ENCODE measurements around the gene LIME1. TPM values are rescaled to one million over a fixed set of nuclear protein-coding genes. Genes with fewer than 3 reads are reported as not detected.

Gene LIME1
- polyA plus RNA-seq, 3 donors: 0.39 to 8.8 (median 0.62) TPM

DNA sequence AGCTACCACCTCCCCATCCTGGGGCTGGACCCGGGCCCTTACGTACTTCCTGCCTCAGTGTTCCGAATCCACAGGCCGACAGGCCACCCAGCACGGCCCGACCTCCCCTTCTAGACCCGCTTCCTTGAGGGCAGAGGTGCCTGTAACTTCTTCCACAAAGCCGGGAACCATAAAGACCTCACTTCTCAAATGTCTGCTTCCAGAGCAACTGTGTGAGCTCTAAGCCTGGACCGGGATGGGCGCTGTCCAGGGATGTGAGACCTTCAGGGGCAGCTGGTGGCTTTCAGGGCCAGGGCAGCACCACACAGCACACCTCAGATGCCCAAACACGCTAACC is 12.4 kb downstream of the LIME1 start:
- Mint-ChIP-seq H3K9me3 (no peaks in the 10 kb centered on the region), H3K27me3 (ENCODE audit: low read depth in 3 of 3) (peaks cover 2 to 4% (median 3%) of the 10 kb centered on the region in 3 donors), H3K4me1 (no peaks in the 10 kb centered on the region), H3K27ac (peak overlapping the region in 3 of 7 donors; percentile 55 to 73 (median 72)), H3K4me3 (no peak overlapping the region), H3K36me3 (no peaks in the 10 kb centered on the region)
- WGBS (ENCODE audit: insufficient coverage): 91% methylated on average over 10 of the region's 11 CpGs
- DNase-seq: no peak
- intact Hi-C loops (cut with micrococcal nuclease): no loop called here
- Histone ChIP-seq H3K4me3 (replicated peaks in 1 of 3; ENCODE audit: low read depth in 2 of 3, low read length in 3 of 3) (no peak overlapping the region), H3K27ac (ENCODE audit: low read depth in 1 of 2, low read length in 2 of 2) (no peak overlapping the region), H3K36me3 (replicated peaks in 1 of 2; ENCODE audit: control insufficient read depth in 1 of 2, insufficient read depth in 2 of 2, low read length in 2 of 2) (no peaks in the 10 kb centered on the region), H3K4me2 (replicated peaks; ENCODE audit: extremely low read depth, low read length, poor library complexity, severe bottlenecking) (no peak overlapping the region), H3K79me2 (ENCODE audit: insufficient read depth, low read length) (no peaks in the 10 kb centered on the region), H3K9ac (ENCODE audit: insufficient read depth, low read length, poor library complexity, severe bottlenecking) (no peak overlapping the region), H3K27me3 (ENCODE audit: control insufficient read depth in 2 of 2, insufficient read depth in 2 of 2, low read length in 2 of 2) (no peaks in the 10 kb centered on the region), H4K20me1 (ENCODE audit: insufficient read depth, low read length) (no peaks in the 10 kb centered on the region), H3K4me1 (ENCODE audit: control insufficient read depth in 1 of 2, insufficient read depth in 2 of 2, low read length in 2 of 2) (no peaks in the 10 kb centered on the region), H3K9me3 (replicated peaks in 1 of 2; ENCODE audit: control insufficient read depth in 1 of 2, insufficient read depth in 1 of 2, low read length in 2 of 2) (no peaks in the 10 kb centered on the region), H2AFZ (ENCODE audit: insufficient read depth, low read depth, low read length, poor library complexity, severe bottlenecking) (no peak overlapping the region)
- TF ChIP-seq, protein P1, sequence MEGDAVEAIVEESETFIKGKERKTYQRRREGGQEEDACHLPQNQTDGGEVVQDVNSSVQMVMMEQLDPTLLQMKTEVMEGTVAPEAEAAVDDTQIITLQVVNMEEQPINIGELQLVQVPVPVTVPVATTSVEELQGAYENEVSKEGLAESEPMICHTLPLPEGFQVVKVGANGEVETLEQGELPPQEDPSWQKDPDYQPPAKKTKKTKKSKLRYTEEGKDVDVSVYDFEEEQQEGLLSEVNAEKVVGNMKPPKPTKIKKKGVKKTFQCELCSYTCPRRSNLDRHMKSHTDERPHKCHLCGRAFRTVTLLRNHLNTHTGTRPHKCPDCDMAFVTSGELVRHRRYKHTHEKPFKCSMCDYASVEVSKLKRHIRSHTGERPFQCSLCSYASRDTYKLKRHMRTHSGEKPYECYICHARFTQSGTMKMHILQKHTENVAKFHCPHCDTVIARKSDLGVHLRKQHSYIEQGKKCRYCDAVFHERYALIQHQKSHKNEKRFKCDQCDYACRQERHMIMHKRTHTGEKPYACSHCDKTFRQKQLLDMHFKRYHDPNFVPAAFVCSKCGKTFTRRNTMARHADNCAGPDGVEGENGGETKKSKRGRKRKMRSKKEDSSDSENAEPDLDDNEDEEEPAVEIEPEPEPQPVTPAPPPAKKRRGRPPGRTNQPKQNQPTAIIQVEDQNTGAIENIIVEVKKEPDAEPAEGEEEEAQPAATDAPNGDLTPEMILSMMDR (IDR thresholded peaks at IDR 0.05): no peak

DNA sequence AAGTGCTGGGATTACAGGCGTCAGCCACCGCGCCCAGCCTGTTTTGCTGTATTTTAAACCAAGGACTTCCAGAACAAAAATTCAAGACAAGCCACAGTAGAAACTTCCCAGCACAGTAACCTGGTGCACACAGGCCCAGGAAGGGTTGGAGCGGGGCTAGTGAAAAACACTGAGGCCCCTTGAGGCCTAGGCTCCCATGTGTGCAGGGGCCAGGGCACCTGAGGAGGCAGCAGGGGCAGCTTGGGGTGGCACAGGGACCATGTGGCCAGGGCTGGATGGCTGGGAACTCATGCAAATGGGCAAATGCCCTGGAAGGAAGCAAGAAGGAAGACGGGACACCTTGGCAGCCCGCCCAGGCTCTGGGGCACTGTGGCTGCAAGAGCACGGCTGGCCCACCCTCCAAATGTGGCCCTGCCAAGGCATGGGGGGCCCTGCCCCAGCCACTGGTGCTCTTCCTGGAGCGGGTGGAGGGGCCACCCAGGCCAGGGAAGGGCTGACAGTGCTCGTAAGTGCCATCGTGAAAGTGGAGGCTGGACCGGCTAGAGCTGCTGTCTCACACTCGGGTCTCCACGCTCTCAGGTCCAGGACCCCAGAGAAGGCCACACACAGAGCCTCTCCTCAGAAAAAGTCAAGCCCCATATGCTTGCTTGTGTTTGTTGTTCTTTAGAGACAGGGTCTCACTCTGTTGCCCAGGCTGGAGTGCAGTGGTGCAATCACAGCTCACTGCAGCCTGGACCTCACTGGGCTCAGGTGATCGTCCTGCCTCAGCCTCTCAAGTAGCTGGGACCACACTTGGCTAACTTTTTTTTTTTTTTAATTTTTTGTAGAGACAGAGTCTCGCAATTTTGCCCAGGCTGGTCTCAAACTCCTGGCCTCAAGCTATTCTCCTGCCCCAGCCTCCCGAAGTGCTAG is 13.4 kb downstream of the LIME1 start:
- no peaks in the 10 kb centered on the region for H3K4me1 Mint-ChIP-seq
- H3K4me1 ChIP-seq (ENCODE audit: control insufficient read depth in 1 of 2, insufficient read depth in 2 of 2, low read length in 2 of 2): no peaks in the 10 kb centered on the region
- H3K4me3 ChIP-seq (replicated peaks in 1 of 3; ENCODE audit: low read depth in 2 of 3, low read length in 3 of 3): no peak overlapping the region
- H2AFZ ChIP-seq (ENCODE audit: insufficient read depth, low read depth, low read length, poor library complexity, severe bottlenecking): no peak overlapping the region
- no peaks in the 10 kb centered on the region for H3K36me3 Mint-ChIP-seq
- peaks cover 2 to 8% (median 2%) of the 10 kb centered on the region in 3 donors for H3K27me3 Mint-ChIP-seq (ENCODE audit: low read depth in 3 of 3)
- TF ChIP-seq, protein P1 (IDR thresholded peaks at IDR 0.05): no peak
- no peak for DNase-seq
- no peaks in the 10 kb centered on the region for H3K9me3 Mint-ChIP-seq
- intact Hi-C loops (cut with micrococcal nuclease): no loop called here
- no peaks in the 10 kb centered on the region for H3K36me3 ChIP-seq (replicated peaks in 1 of 2; ENCODE audit: control insufficient read depth in 1 of 2, insufficient read depth in 2 of 2, low read length in 2 of 2)
- no peak overlapping the region for H3K27ac Mint-ChIP-seq
- no peak overlapping the region for H3K9ac ChIP-seq (ENCODE audit: insufficient read depth, low read length, poor library complexity, severe bottlenecking)
- H3K27me3 ChIP-seq (ENCODE audit: control insufficient read depth in 2 of 2, insufficient read depth in 2 of 2, low read length in 2 of 2): no peaks in the 10 kb centered on the region
- H3K4me3 Mint-ChIP-seq: no peak overlapping the region
- no peaks in the 10 kb centered on the region for H3K79me2 ChIP-seq (ENCODE audit: insufficient read depth, low read length)
- no peak overlapping the region for H3K27ac ChIP-seq (ENCODE audit: low read depth in 1 of 2, low read length in 2 of 2)
- H3K4me2 ChIP-seq (replicated peaks; ENCODE audit: extremely low read depth, low read length, poor library complexity, severe bottlenecking): no peak overlapping the region
- H3K9me3 ChIP-seq (replicated peaks in 1 of 2; ENCODE audit: control insufficient read depth in 1 of 2, insufficient read depth in 1 of 2, low read length in 2 of 2): no peaks in the 10 kb centered on the region
- H4K20me1 ChIP-seq (ENCODE audit: insufficient read depth, low read length): no peaks in the 10 kb centered on the region
- 83% methylated on average over 16 of the region's 16 CpGs for WGBS (ENCODE audit: insufficient coverage)
